IgD-negative memory B cell (primary cell): Measurements from ENCODE around the gene PARP9. TPM values are rescaled to one million over a fixed set of nuclear protein-coding genes. Genes with fewer than 3 reads are reported as not detected.

ENCODE experiments used
- H3K27ac Mint-ChIP-seq, 3 donors: one replicate each; pipeline ENCODE4 v1.8.0; 2020 to 2022; ENCODE audit warnings: mild to moderate bottlenecking in 3 of 3, mixed read lengths in 3 of 3, moderate library complexity in 1 of 3
- H3K27me3 Mint-ChIP-seq: one replicate; pipeline ENCODE4 v1.8.0; 2021; ENCODE audit warnings: mixed read lengths
- H3K36me3 Mint-ChIP-seq: one replicate; pipeline ENCODE4 v1.8.0; 2020; ENCODE audit warnings: mild to moderate bottlenecking, mixed read lengths
- H3K4me1 Mint-ChIP-seq, 3 donors: one replicate each; pipeline ENCODE4 v1.8.0; 2020 to 2022; ENCODE audit warnings: mixed read lengths in 3 of 3, mild to moderate bottlenecking in 1 of 3
- H3K4me3 Mint-ChIP-seq, 4 donors: one replicate each; pipeline ENCODE4 v1.8.0; 2020 to 2022; ENCODE audit warnings: mild to moderate bottlenecking in 4 of 4, mixed read lengths in 4 of 4, moderate library complexity in 3 of 4
- H3K9me3 Mint-ChIP-seq, 3 donors: one replicate each; pipeline ENCODE4 v1.8.0; 2020 to 2021; ENCODE audit warnings: mixed read lengths in 3 of 3, mild to moderate bottlenecking in 1 of 3
- polyA plus RNA-seq: library from polyadenylated mRNA; unstranded; fragments of 300-500 nt; fragmentation: Illumina TruSeq; gene quantifications from one replicate; pipeline ENCODE4 v1.2.3, GENCODE V29; 2021

PARP9 gene
- polyA plus RNA-seq, 1 donor from 2014 or later = 18.7 TPM

DNA sequence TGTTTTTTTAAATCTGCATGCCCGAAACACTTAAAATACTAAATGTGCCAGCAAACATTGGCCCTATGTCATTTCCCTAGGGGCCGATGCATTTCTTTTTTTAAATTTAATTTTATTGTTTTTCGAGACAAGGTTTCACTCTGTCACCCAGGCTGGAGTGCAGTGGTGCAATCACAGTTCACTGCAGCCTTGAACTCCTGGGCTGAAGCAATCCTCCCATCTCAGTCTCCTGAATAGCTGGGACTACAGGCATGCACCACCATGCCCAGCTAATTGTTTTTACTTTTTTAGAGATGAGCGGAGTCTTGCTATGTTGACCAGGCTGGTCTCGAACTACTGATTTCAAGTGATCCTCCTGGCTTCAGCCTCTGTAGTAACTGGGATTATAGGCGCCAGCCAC lies 5.5 kb downstream of the PARP9 start:
- Mint-ChIP-seq H3K4me1 (peaks cover 19 to 29% (median 26%) of the 10 kb centered on the region in 3 donors), H3K27ac (no peak overlapping the region), H3K36me3 (peaks cover 7% of the 10 kb centered on the region), H3K27me3 (no peaks in the 10 kb centered on the region), H3K4me3 (no peak overlapping the region), H3K9me3 (no peaks in the 10 kb centered on the region)

DNA sequence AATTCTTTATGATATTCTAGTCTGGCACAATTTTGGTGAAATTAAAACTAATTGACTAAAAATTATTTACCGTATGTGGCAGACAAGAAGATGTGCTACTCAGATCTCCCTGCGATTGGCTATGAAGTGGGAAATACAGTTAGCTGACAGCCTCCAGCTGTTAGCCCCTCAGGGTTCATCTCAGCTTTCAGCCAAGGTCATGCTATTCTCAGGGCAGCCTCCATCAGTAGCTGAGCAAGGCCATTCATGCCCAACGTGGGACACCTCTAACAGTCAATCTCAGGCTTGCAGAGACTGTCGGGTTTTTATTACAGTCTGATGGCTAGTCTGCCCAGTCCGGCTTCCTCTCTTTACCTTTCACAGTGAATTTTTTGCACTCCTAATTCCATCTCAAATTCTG lies 6.7 kb downstream of the PARP9 start:
- no peaks in the 10 kb centered on the region for H3K9me3 Mint-ChIP-seq
- H3K4me1 Mint-ChIP-seq = peaks cover 10 to 19% (median 18%) of the 10 kb centered on the region in 3 donors
- H3K27ac Mint-ChIP-seq = no peak overlapping the region
- H3K27me3 Mint-ChIP-seq = no peaks in the 10 kb centered on the region
- H3K36me3 Mint-ChIP-seq = peaks cover 7% of the 10 kb centered on the region
- H3K4me3 Mint-ChIP-seq = no peak overlapping the region

DNA sequence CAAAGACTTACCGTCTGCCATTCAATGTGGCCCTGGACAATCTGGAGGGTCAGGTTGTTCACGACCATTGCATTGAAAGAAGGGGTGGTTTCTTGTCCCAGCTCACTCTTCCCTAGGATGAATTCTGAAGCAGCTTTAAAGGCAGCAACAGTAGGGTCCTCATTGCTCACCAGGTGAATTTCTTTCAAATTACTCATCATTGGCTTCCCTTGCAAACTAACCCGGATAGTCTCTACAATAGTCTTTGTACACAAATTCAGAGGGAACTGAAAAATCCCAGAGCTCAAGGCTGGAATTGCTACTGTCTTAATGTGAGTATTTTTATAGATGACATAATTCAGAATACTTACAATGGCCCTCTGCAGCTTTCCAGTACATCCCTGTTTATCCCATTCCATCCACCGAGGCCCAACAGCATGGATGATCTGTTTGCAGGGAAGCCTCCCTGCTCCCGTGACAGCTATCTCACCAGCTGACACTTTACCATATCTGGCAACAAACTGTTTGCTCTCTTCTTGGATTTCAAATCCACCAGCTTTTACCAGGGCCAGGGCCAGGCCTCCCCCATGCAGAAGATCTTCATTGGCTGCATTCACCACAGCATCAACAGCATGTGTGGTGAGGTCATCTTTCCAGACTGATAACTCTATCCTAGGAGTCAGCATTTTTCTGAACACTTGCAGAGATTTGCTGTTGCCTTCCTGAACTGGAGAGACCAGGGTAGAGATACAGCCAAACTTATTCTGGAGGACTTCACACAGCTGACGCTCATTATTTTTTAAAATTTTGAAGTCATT lies 8.6 kb downstream of the PARP9 start:
- H3K27ac Mint-ChIP-seq = peak overlapping the region in 2 of 3 donors; percentile 0 to 76
- H3K27me3 Mint-ChIP-seq = no peaks in the 10 kb centered on the region
- no peak overlapping the region for H3K4me3 Mint-ChIP-seq
- H3K9me3 Mint-ChIP-seq = no peaks in the 10 kb centered on the region
- H3K36me3 Mint-ChIP-seq = peaks cover 7% of the 10 kb centered on the region
- peaks cover 0 to 6% (median 2%) of the 10 kb centered on the region in 3 donors for H3K4me1 Mint-ChIP-seq

DNA sequence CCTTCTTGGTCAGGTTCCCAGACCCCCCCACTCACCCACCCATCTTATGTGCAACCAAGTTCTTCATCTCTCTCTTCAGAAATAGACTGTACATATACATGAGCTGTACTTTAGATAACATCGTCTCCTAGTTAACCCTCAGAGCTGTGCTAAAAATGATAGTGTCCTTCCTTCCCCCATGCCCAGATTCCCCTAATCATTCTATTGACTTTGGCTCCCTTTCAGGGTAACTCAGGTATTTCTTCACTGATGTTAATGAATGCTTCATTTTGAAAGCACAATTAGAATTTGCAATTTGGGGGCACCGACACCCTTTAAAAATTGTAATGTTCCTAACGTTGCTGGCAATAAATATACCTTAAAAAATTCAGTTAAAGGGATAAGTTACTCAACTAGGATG lies 10.9 kb downstream of the PARP9 start:
- Mint-ChIP-seq H3K4me3 (no peak overlapping the region), H3K36me3 (peaks cover 8% of the 10 kb centered on the region), H3K4me1 (peaks cover 0 to 2% (median 0%) of the 10 kb centered on the region in 3 donors), H3K27ac (no peak overlapping the region), H3K27me3 (no peaks in the 10 kb centered on the region), H3K9me3 (no peaks in the 10 kb centered on the region)

DNA sequence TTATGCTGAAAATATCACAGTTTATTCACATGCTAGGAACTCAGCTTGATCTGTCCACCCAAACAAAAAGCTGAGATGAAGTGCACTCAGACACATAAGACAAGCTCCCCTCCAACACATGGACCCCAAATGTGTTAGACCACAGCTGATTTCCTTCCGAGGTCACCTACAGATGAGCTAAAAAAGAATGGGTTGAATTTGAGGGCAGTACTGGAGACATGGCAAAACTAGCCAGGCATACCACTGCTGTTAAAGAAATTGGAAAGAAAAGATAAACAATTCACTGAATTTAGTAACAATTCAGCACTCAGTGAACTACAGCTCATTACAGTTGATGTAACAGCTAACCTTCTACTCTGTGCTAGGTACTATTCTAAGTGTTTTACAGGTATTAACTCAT lies 15.5 kb downstream of the PARP9 start:
- H3K4me1 Mint-ChIP-seq = peaks cover 0 to 2% (median 0%) of the 10 kb centered on the region in 3 donors
- no peaks in the 10 kb centered on the region for H3K27me3 Mint-ChIP-seq
- no peak overlapping the region for H3K27ac Mint-ChIP-seq
- no peaks in the 10 kb centered on the region for H3K9me3 Mint-ChIP-seq
- peaks cover 9% of the 10 kb centered on the region for H3K36me3 Mint-ChIP-seq
- H3K4me3 Mint-ChIP-seq = no peak overlapping the region

DNA sequence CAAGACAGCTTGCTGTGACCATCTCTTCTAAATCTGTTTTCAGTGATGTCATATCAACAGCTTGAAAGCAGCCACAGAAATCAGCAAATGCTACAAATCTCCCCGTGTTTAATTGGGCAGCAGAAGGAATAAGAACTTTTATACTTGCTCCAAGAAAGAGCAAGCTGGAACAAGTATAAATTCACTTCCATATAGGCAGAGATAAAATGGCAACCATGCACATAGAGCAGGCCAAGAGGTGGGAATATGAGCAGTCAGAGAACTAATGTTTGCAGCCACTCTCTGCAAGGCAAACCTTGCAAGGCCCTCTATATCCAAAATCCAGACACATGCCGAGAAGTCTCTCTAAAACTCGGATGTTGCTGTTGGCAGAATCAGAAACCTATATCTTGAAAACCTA lies 16.0 kb downstream of the PARP9 start:
- Mint-ChIP-seq H3K27ac (no peak overlapping the region), H3K36me3 (peaks cover 11% of the 10 kb centered on the region), H3K9me3 (no peaks in the 10 kb centered on the region)

DNA sequence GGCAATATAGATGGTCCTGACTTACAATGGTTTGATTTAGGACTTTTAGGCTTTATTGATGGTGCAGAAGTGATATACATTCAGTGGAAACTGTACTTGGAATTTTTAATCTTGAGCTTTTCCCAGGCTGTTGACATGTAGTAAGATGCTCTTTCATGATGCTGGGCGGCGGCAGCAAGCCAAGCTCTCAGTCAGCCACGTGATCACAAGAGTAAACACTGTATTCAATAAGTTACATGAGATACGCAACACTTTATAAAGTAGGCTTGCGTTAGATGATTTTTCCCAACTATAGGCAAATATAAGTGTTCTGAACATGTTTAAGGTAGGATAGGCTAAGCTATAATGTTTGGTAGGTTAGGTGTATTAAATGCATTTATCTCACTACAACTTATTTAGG lies 17.9 kb downstream of the PARP9 start:
- Mint-ChIP-seq H3K4me1 (no peaks in the 10 kb centered on the region), H3K27me3 (no peaks in the 10 kb centered on the region), H3K36me3 (peaks cover 15% of the 10 kb centered on the region), H3K27ac (no peak overlapping the region), H3K4me3 (no peak overlapping the region), H3K9me3 (no peaks in the 10 kb centered on the region)

More for the DNA sequence above, 16.0 kb downstream of the PARP9 start:
- Mint-ChIP-seq H3K4me1 (peaks cover 0 to under 1% (median 0%) of the 10 kb centered on the region in 3 donors), H3K27me3 (no peaks in the 10 kb centered on the region), H3K4me3 (no peak overlapping the region)

DNA sequence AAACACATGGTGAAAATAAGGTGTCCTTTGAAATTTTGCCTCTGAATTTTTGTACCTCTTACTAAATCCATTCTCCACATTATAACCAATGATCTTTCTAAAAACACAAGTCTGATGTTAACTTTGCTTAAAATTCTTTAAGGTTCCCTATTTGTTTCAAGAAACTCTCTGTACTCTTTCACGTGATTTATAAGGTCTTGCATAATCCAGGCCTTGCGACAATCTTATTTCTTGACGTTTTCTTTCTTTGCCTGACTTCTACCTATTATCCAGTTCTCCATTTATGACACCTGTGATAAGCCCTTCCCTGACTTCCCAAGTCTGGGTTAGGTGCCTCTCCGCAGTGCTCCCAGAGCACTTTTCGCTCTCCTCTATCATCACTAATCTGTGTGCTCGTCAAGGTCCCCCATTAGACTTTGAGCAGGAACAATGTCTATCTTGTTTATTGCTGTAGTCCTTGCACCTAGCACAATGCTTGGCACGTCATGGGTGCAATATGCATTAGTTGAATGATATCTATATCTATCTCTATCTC lies 25.1 kb downstream of the PARP9 start:
- Mint-ChIP-seq H3K27me3 (no peaks in the 10 kb centered on the region), H3K36me3 (peaks cover 12% of the 10 kb centered on the region), H3K4me3 (peak overlapping the region in 1 of 4 donors; percentile 52), H3K9me3 (no peaks in the 10 kb centered on the region), H3K27ac (peak overlapping the region in 1 of 3 donors; percentile 20), H3K4me1 (peaks cover 0 to 2% (median 0%) of the 10 kb centered on the region in 3 donors)

DNA sequence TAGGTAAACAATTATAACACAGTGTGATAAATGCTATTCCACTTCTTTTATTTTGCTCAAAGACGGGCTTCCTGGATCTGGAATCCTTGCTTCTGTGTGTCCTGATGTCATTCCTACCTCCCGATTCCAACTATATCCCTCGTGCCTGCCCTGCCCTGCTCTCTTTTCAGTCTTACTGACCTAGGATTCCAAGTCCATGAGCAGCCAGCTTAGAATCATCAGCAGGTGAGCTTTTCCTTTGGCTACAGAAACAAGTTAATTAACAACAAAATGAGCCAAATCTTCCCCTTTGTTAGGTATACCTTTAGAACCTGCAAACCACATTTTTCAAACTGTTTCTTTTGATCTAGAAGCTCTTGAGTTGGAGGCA lies 27.5 kb downstream of the PARP9 start:
- peaks cover 0 to 2% (median 0%) of the 10 kb centered on the region in 3 donors for H3K4me1 Mint-ChIP-seq
- H3K9me3 Mint-ChIP-seq = no peaks in the 10 kb centered on the region
- H3K4me3 Mint-ChIP-seq = no peak overlapping the region
- no peaks in the 10 kb centered on the region for H3K27me3 Mint-ChIP-seq
- peak overlapping the region in 1 of 3 donors; percentile 94 for H3K27ac Mint-ChIP-seq
- H3K36me3 Mint-ChIP-seq = peaks cover 8% of the 10 kb centered on the region

DNA sequence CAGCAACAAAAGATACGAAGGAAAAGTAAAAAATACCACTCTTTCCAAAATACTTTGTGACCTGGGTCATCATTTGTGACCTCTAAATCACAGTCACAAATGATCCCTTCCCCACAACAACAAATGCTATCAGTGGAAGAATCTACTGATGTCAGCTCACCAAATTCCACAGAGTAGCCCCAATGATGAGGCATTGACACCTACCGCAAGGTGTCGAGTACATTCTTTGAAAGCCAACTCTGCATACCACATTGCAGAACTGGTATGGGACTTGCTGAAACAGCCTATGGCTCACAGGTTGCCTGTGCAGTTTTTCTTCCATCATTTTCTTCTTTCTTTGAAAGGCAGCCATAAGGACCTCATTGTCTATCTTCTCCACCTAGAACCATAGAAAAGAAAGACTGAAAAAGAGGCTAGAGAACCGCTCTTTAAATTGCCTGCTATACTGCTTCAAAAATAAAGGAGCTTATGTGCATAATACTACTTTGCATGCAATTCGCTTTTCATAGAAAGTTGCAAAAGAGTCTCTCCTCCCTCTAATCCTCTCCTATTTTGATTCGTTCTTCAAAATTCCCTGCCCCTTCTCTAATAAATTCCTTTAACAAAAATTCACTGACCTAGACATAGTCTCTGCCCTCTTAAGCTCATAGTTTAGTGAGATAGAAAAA lies 28.0 kb downstream of the PARP9 start:
- peaks cover 7% of the 10 kb centered on the region for H3K36me3 Mint-ChIP-seq
- peak overlapping the region in 1 of 3 donors; percentile 55 for H3K27ac Mint-ChIP-seq
- no peaks in the 10 kb centered on the region for H3K9me3 Mint-ChIP-seq

DNA sequence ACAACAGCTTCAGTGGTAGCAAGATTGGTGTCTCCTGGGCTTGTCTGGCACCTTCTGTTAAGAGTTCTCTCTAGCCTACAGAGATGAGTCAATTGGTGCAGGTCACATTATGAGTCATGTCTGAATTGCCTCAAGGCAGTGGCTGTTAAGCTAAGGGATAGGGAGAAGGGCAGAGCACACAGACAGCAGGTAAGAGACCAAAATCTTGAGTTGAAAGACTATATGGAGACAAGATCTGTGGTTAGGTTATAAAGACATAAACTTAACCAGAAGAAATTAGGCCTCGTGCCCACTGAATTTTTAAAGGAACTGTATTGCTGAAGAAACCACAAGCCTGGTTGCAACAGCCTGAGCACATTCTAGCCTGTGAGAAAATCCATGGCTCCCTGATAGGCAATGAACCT lies 30.2 kb downstream of the PARP9 start:
- Mint-ChIP-seq H3K4me3 (no peak overlapping the region), H3K4me1 (no peaks in the 10 kb centered on the region), H3K36me3 (peaks cover 3% of the 10 kb centered on the region), H3K9me3 (no peaks in the 10 kb centered on the region), H3K27me3 (no peaks in the 10 kb centered on the region), H3K27ac (no peak overlapping the region)

More for the DNA sequence above, 28.0 kb downstream of the PARP9 start:
- peaks cover 0 to 2% (median 0%) of the 10 kb centered on the region in 3 donors for H3K4me1 Mint-ChIP-seq
- no peak overlapping the region for H3K4me3 Mint-ChIP-seq
- no peaks in the 10 kb centered on the region for H3K27me3 Mint-ChIP-seq

DNA sequence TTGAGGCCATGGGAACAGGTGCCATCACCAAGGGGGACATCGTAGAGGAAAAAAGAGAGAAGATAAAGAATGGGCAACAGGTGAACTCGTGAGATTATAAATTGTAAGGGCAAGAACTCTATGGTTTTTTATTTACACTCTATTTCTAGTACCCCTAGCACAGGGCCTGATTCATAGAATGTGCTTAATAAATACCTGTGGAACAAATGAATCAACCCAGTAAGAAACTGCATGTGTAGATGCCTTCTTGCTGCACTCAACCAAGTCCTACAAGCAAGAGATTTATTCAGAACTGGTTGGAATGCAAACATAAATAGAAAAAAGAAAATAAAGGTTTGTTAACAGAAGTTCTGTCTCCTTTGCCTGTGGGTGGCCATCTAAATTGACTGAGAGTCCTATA lies 30.6 kb downstream of the PARP9 start:
- no peaks in the 10 kb centered on the region for H3K9me3 Mint-ChIP-seq
- H3K4me3 Mint-ChIP-seq = no peak overlapping the region
- H3K27me3 Mint-ChIP-seq = no peaks in the 10 kb centered on the region
- H3K36me3 Mint-ChIP-seq = peaks cover 3% of the 10 kb centered on the region
- H3K27ac Mint-ChIP-seq = no peak overlapping the region
- no peaks in the 10 kb centered on the region for H3K4me1 Mint-ChIP-seq

DNA sequence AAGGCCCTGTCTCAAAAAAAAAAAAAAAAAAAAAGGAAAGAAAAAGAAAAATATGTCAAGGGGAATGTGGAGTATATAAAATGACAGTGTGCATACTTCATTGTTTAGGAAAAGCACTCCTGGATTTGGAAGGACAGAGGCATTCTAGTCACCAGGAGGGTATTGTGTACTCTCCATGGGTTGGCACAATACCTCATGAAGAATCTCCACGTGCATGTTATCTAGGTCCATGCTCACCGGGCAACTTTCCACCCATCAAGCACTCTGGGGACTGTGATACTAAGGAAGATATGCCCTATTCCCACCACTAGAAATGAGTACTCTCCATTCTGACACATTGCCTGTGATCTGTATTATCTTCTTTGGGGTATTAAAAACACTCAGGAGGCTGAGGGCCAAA lies 33.9 kb downstream of the PARP9 start:
- peaks cover 3% of the 10 kb centered on the region for H3K36me3 Mint-ChIP-seq
- no peaks in the 10 kb centered on the region for H3K4me1 Mint-ChIP-seq
- H3K9me3 Mint-ChIP-seq = no peaks in the 10 kb centered on the region
- no peak overlapping the region for H3K4me3 Mint-ChIP-seq
- no peaks in the 10 kb centered on the region for H3K27me3 Mint-ChIP-seq
- H3K27ac Mint-ChIP-seq = no peak overlapping the region

DNA sequence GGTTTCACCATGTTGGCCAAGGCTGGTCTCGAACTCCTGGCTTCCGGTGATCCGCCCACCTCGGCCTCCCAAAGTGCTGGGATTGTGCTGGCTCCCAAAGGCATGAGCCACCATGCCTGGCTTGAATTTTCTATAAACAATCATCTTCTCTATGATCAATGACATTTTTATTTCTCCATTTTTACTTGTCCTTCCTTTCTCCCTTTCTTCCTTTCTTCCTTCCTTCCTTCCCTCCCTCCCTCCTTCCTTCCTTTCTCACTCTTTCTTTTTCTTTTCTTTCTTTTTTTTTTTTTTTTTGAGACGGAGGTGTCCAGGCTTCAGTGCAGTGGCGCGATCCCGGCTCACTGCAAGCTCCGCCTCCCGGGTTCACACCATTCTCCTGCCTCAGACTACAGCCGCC lies 40.8 kb downstream of the PARP9 start:
- Mint-ChIP-seq H3K36me3 (peaks cover 4% of the 10 kb centered on the region), H3K4me3 (no peak overlapping the region), H3K4me1 (no peaks in the 10 kb centered on the region), H3K9me3 (no peaks in the 10 kb centered on the region), H3K27ac (no peak overlapping the region), H3K27me3 (no peaks in the 10 kb centered on the region)

DNA sequence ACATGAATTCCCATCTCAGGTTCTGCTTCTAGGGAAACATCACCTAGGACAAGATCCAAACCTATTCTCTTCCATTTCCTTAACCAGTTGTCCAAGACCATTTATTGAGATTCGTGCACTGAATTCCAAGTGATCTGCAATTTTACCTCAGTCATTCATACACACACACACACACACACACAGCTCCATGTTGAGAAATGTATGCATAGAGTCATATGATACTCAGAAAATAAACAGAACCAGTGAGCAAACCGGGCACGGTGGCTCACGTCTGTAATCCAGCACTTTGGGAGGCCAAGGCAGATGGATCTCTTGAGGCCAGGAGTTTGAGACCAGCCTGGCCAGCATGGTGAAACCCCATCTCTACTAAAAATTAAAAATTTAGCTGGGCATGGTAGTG lies 43.2 kb downstream of the PARP9 start:
- H3K4me1 Mint-ChIP-seq = no peaks in the 10 kb centered on the region
- H3K9me3 Mint-ChIP-seq = no peaks in the 10 kb centered on the region
- H3K27me3 Mint-ChIP-seq = no peaks in the 10 kb centered on the region
- H3K27ac Mint-ChIP-seq = no peak overlapping the region
- peak overlapping the region in 1 of 4 donors; percentile 20 for H3K4me3 Mint-ChIP-seq
- peaks cover 4% of the 10 kb centered on the region for H3K36me3 Mint-ChIP-seq
